Fibroblast of the aortic adventitia (primary cell): Measurements from ENCODE around the gene ANKMY1. TPM values are rescaled to one million over a fixed set of nuclear protein-coding genes. Genes with fewer than 3 reads are reported as not detected.

Source experiments
- DNase-seq: peaks from one replicate; pipeline ENCODE4 v3.0.0-alpha.2; 2010; ENCODE audit warnings: low read depth
- H3K4me3 ChIP-seq: 2 replicates; pipeline ENCODE4 v1.5.1; 2011; ENCODE audit warnings: low read depth, mild to moderate bottlenecking, control low read depth, low read length, moderate library complexity
- CTCF ChIP-seq: IDR thresholded peaks from 2 replicates; pipeline ENCODE4 v1.5.1; 2011; ENCODE audit warnings: mild to moderate bottlenecking, low read length, control low read depth, inconsistent platforms; ENCODE audit not compliant: insufficient read depth
- total RNA-seq: library from RNA; depleted of rRNA; stranded (reverse); fragments of >200 nt; gene quantifications from 2 replicates; pipeline ENCODE4 v1.2.3, GENCODE V29; 2012; ENCODE audit warnings: low replicate concordance

The ANKMY1 gene
- total RNA-seq, 1 donor = 11.0 TPM

GRCh38 chr2:240458044-240458899, 99.5 kb downstream of the ANKMY1 start:
- no peak overlapping the region for H3K4me3 ChIP-seq
- no peak for DNase-seq
- TF ChIP-seq CTCF = no peak

GRCh38 chr2:240457223-240458043, 100.4 kb downstream of the ANKMY1 start:
- no peak for DNase-seq

GRCh38 chr2:240456447-240457222, 101.2 kb downstream of the ANKMY1 start:
- no peak for TF ChIP-seq CTCF
- no peak overlapping the region for H3K4me3 ChIP-seq
- DNase-seq = no peak

More at GRCh38 chr2:240457223-240458043, 100.4 kb downstream of the ANKMY1 start:
- TF ChIP-seq CTCF = no peak
- H3K4me3 ChIP-seq = no peak overlapping the region

- no peak for TF ChIP-seq CTCF
- no peak overlapping the region for H3K4me3 ChIP-seq
- DNase-seq = no peak
These were observed 101.9 kb downstream of the ANKMY1 start for GRCh38 chr2:240455647-240456446.

GRCh38 chr2:240455272-240455646, 102.5 kb downstream of the ANKMY1 start:
- no peak for DNase-seq
- no peak overlapping the region for H3K4me3 ChIP-seq
- TF ChIP-seq CTCF = no peak
